Astrocyte (in vitro differentiated cells and primary cell): ENCODE results near the gene CCRL2. TPM values are rescaled to one million over a fixed set of nuclear protein-coding genes. Genes with fewer than 3 reads are reported as not detected.

Source experiments
- DNase-seq: peaks from one replicate; pipeline ENCODE4 v3.0.0-alpha.2; 2010; ENCODE audit warnings: low read depth
- FAIRE-seq: peaks from 2 replicates; lab custom pipeline; 2011; peaks lifted over from hg19 to GRCh38; lab: Jason Lieb, UNC
- H2AFZ ChIP-seq: 2 replicates; pipeline ENCODE4 v1.6.0; 2012; ENCODE audit warnings: low read depth, low read length, inconsistent platforms
- H3K27ac ChIP-seq: 2 replicates; pipeline ENCODE4 v1.5.1; 2011; ENCODE audit warnings: low read depth, low read length, inconsistent platforms
- H3K27me3 ChIP-seq: 2 replicates; pipeline ENCODE4 v1.6.0; 2011; ENCODE audit warnings: low read length, inconsistent platforms; ENCODE audit not compliant: insufficient read depth
- H3K36me3 ChIP-seq: 2 replicates; pipeline ENCODE4 v1.5.1; 2011; ENCODE audit warnings: low read length, inconsistent platforms; ENCODE audit not compliant: insufficient read depth
- H3K4me1 ChIP-seq: 2 replicates; pipeline ENCODE4 v1.5.1; 2011; ENCODE audit warnings: low read length, inconsistent platforms; ENCODE audit not compliant: insufficient read depth
- H3K4me2 ChIP-seq: 2 replicates; pipeline ENCODE4 v1.6.0; 2012; ENCODE audit warnings: low read length, inconsistent platforms
- H3K4me3 ChIP-seq: 2 replicates; pipeline ENCODE4 v1.5.1; 2011; ENCODE audit warnings: low read depth, mild to moderate bottlenecking, low read length, inconsistent platforms; ENCODE audit not compliant: insufficient read depth
- H3K79me2 ChIP-seq: 2 replicates; pipeline ENCODE4 v1.6.0; 2012; ENCODE audit warnings: mild to moderate bottlenecking, low read length, inconsistent platforms; ENCODE audit not compliant: insufficient read depth
- H3K9ac ChIP-seq: 2 replicates; pipeline ENCODE4 v1.6.0; 2012; ENCODE audit warnings: mild to moderate bottlenecking, low read length, inconsistent platforms
- H3K9me3 ChIP-seq: 2 replicates; pipeline ENCODE4 v1.5.1; 2012; ENCODE audit warnings: low read depth, mild to moderate bottlenecking, low read length, inconsistent platforms; ENCODE audit not compliant: insufficient read depth
- H4K20me1 ChIP-seq: 2 replicates; pipeline ENCODE4 v1.6.0; 2012; ENCODE audit warnings: low read length, inconsistent platforms; ENCODE audit not compliant: insufficient read depth
- H3K27ac Mint-ChIP-seq: one replicate; pipeline ENCODE4 v1.8.0; 2021; ENCODE audit warnings: mild to moderate bottlenecking, mixed read lengths; ENCODE audit not compliant: unreplicated experiment
- H3K27me3 Mint-ChIP-seq: one replicate; pipeline ENCODE4 v1.8.0; 2021; ENCODE audit warnings: low read depth, mixed read lengths; ENCODE audit not compliant: unreplicated experiment
- H3K36me3 Mint-ChIP-seq: one replicate; pipeline ENCODE4 v1.8.0; 2021; ENCODE audit warnings: low read depth, mixed read lengths; ENCODE audit not compliant: unreplicated experiment
- H3K4me1 Mint-ChIP-seq: one replicate; pipeline ENCODE4 v1.8.0; 2021; ENCODE audit warnings: low read depth, mixed read lengths; ENCODE audit not compliant: unreplicated experiment
- H3K4me3 Mint-ChIP-seq: one replicate; pipeline ENCODE4 v1.8.0; 2021; ENCODE audit warnings: mild to moderate bottlenecking, moderate library complexity, mixed read lengths; ENCODE audit not compliant: unreplicated experiment
- H3K9me3 Mint-ChIP-seq: one replicate; pipeline ENCODE4 v1.8.0; 2021; ENCODE audit warnings: mild to moderate bottlenecking, mixed read lengths; ENCODE audit not compliant: unreplicated experiment
- CTCF ChIP-seq: IDR thresholded peaks from 2 replicates; pipeline ENCODE4 v1.5.1; 2011; ENCODE audit warnings: low read depth, mild to moderate bottlenecking, inconsistent platforms, low read length, moderate library complexity; ENCODE audit not compliant: insufficient read depth
- EZH2 ChIP-seq: IDR thresholded peaks from 2 replicates; pipeline ENCODE4 v1.6.1; 2012; ENCODE audit warnings: mild to moderate bottlenecking, low read length, inconsistent platforms; ENCODE audit not compliant: insufficient read depth
- total RNA-seq: library from RNA; stranded (reverse); gene quantifications from 2 replicates; pipeline ENCODE4 v1.2.1, GENCODE V29; 2021

Gene CCRL2
- total RNA-seq, 1 donor from 2014 or later = not detected

- TF ChIP-seq EZH2 (no peak), CTCF (no peak)
Observed at GRCh38 chr3:46447228-46447985, 40.3 kb downstream of the CCRL2 start.

DNA sequence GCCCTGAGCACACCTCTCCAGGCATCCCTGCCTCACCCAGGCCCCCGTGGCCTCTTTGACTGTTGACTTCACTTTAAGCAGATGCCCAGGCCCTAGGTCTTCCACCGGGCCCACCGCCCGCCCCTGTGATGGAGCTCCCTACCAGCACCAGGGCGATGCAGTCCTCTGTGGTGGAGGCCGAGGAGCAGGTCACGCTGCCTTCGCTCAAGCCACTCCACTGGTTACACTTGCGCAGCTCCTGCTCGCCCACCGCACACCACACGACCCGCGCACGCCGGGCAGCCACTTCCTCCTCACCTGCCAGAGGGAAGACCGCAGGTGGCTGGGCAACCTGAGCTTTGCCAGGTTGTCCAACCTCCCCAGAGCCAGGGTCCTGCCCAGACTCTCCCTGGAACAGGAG, 41.7 kb downstream of the CCRL2 start:
- Histone ChIP-seq H3K36me3 (no peaks in the 10 kb centered on the region), H3K79me2 (no peaks in the 10 kb centered on the region), H3K9ac (no peak overlapping the region), H3K4me3 (no peak overlapping the region), H3K4me2 (no peak overlapping the region), H3K4me1 (no peaks in the 10 kb centered on the region), H3K9me3 (no peaks in the 10 kb centered on the region), H3K27me3 (peaks cover 16% of the 10 kb centered on the region), H4K20me1 (no peaks in the 10 kb centered on the region), H2AFZ (no peak overlapping the region), H3K27ac (no peak overlapping the region)
- H3K36me3 Mint-ChIP-seq = no peaks in the 10 kb centered on the region
- DNase-seq (no peak), FAIRE-seq (no peak)
- no peak overlapping the region for H3K4me3 Mint-ChIP-seq
- no peak overlapping the region for H3K27ac Mint-ChIP-seq
- TF ChIP-seq EZH2 (no peak), CTCF (no peak)
- no peaks in the 10 kb centered on the region for H3K4me1 Mint-ChIP-seq
- H3K9me3 Mint-ChIP-seq = no peaks in the 10 kb centered on the region
- H3K27me3 Mint-ChIP-seq = peaks cover 38% of the 10 kb centered on the region

More at GRCh38 chr3:46447228-46447985, 40.3 kb downstream of the CCRL2 start:
- H3K4me3 ChIP-seq = no peak overlapping the region
- H3K9me3 ChIP-seq = no peaks in the 10 kb centered on the region
- H2AFZ ChIP-seq = no peak overlapping the region
- H4K20me1 ChIP-seq = no peaks in the 10 kb centered on the region
- H3K27me3 Mint-ChIP-seq = peaks cover 24% of the 10 kb centered on the region
- no peak overlapping the region for H3K9ac ChIP-seq
- H3K27ac ChIP-seq = no peak overlapping the region
- no peaks in the 10 kb centered on the region for H3K36me3 Mint-ChIP-seq
- no peak overlapping the region for H3K4me2 ChIP-seq
- no peak for FAIRE-seq
- H3K27me3 ChIP-seq = peaks cover 12% of the 10 kb centered on the region
- no peaks in the 10 kb centered on the region for H3K4me1 Mint-ChIP-seq
- H3K4me1 ChIP-seq = no peaks in the 10 kb centered on the region
- DNase-seq = no peak
- no peak overlapping the region for H3K4me3 Mint-ChIP-seq
- no peak overlapping the region for H3K27ac Mint-ChIP-seq
- no peaks in the 10 kb centered on the region for H3K9me3 Mint-ChIP-seq
- H3K36me3 ChIP-seq = no peaks in the 10 kb centered on the region
- no peaks in the 10 kb centered on the region for H3K79me2 ChIP-seq
